ENCODE results near the gene SIX1. TPM values are rescaled to one million over a fixed set of nuclear protein-coding genes. Genes with fewer than 3 reads are reported as not detected.

SIX1 gene
- total RNA-seq, 1 donor, result under 0.01 TPM

GRCh38 chr14:60680511-60680910, 31.2 kb upstream of the SIX1 start:
- DNase-seq (ENCODE audit: low read depth), result no peak
- TF ChIP-seq CTCF (IDR thresholded peaks at IDR 0.05; ENCODE audit: insufficient read depth, low read depth, low read length), result no peak
- H3K4me3 ChIP-seq (ENCODE audit: low read depth, low read length), result no peak overlapping the region

GRCh38 chr14:60679566-60680258, 30.4 kb upstream of the SIX1 start:
- TF ChIP-seq CTCF (IDR thresholded peaks at IDR 0.05; ENCODE audit: insufficient read depth, low read depth, low read length), result no peak
- DNase-seq (ENCODE audit: low read depth), result no peak
- H3K4me3 ChIP-seq (ENCODE audit: low read depth, low read length), result no peak overlapping the region

- H3K4me3 ChIP-seq (ENCODE audit: low read depth, low read length), result no peak overlapping the region
- no peak for TF ChIP-seq CTCF (IDR thresholded peaks at IDR 0.05; ENCODE audit: insufficient read depth, low read depth, low read length)
- no peak for DNase-seq (ENCODE audit: low read depth)
Measured at GRCh38 chr14:60677701-60678100, 28.4 kb upstream of the SIX1 start.

GRCh38 chr14:60670989-60671388, 21.7 kb upstream of the SIX1 start:
- no peak for DNase-seq (ENCODE audit: low read depth)
- no peak for TF ChIP-seq CTCF (IDR thresholded peaks at IDR 0.05; ENCODE audit: insufficient read depth, low read depth, low read length)

GRCh38 chr14:60668431-60669112, 19.3 kb upstream of the SIX1 start:
- H3K4me3 ChIP-seq (ENCODE audit: low read depth, low read length), result no peak overlapping the region
- TF ChIP-seq CTCF (IDR thresholded peaks at IDR 0.05; ENCODE audit: insufficient read depth, low read depth, low read length), result no peak
- no peak for DNase-seq (ENCODE audit: low read depth)

More at GRCh38 chr14:60670989-60671388, 21.7 kb upstream of the SIX1 start:
- no peak overlapping the region for H3K4me3 ChIP-seq (ENCODE audit: low read depth, low read length)

- no peak overlapping the region for H3K4me3 ChIP-seq (ENCODE audit: low read depth, low read length)
- no peak for DNase-seq (ENCODE audit: low read depth)
- TF ChIP-seq CTCF (IDR thresholded peaks at IDR 0.05; ENCODE audit: insufficient read depth, low read depth, low read length), result no peak
Measured at GRCh38 chr14:60665177-60665550, 15.9 kb upstream of the SIX1 start.

Measured in fibroblast of villous mesenchyme (primary cell).